Left ventricle myocardium superior (tissue), 1 donor: Measurements from ENCODE around the gene RINL. TPM values are rescaled to one million over a fixed set of nuclear protein-coding genes. Genes with fewer than 3 reads are reported as not detected.
A peak's percentile ranks its signal among the peaks of the same experiment; 100 is the strongest.

Experiments used
- ATAC-seq: fragments of 200-7000 bp; cut with Tn5 transposase; one replicate; pipeline ENCODE4 v1.9.1; 2020; ENCODE audit warnings: mild to moderate bottlenecking, moderate library complexity
- DNase-seq: peaks from one replicate; pipeline ENCODE4 v3.0.0-alpha.2; 2020
- intact Hi-C: fragments of 100-400 bp; cut with micrococcal nuclease; formaldehyde crosslinking; loops from one replicate; pipeline ENCODE4 v1.11.0; 2022
- long read RNA-seq: library from polyadenylated mRNA; unstranded; transcript quantifications from one replicate; pipeline ENCODE4 v2.0.0, GENCODE V29; 2021
- total RNA-seq: library from RNA; stranded (reverse); fragmentation: NEBNext Ultra II Directional; extraction: Animal tissue kit (Norgen Biotek cat#: 25700); gene quantifications from one replicate; pipeline ENCODE4 v1.2.1, GENCODE V29; 2021
- donor health status: DM: no; HTN: yes; CAD: no; lungs with severe emphysema.

The RINL gene, protein sequence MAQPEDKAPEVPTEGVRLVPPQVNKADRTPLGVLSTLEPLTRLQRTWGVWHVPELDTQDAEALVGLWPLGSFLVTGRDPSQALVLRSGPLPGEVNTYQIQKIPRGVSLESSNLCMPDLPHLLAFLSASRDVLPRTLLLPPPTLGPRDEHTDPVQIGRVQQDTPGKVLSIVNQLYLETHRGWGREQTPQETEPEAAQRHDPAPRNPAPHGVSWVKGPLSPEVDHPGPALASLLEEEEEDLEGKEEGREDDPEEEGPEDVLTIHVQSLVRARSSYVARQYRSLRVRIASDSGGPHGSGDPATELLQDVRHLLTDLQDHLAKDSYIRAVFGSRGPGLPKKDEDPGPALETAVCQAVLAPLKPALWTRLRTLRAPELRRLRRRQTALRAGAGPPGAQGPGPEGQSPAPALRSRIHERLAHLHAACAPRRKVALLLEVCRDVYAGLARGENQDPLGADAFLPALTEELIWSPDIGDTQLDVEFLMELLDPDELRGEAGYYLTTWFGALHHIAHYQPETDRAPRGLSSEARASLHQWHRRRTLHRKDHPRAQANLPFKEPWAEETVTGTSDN
- total RNA-seq: 4.5 TPM
- long read RNA-seq, partial matches to known transcripts: 12 of 14 reads
- long read RNA-seq, other reads (novel, unspliced or antisense): 1 of 14 reads

DNA sequence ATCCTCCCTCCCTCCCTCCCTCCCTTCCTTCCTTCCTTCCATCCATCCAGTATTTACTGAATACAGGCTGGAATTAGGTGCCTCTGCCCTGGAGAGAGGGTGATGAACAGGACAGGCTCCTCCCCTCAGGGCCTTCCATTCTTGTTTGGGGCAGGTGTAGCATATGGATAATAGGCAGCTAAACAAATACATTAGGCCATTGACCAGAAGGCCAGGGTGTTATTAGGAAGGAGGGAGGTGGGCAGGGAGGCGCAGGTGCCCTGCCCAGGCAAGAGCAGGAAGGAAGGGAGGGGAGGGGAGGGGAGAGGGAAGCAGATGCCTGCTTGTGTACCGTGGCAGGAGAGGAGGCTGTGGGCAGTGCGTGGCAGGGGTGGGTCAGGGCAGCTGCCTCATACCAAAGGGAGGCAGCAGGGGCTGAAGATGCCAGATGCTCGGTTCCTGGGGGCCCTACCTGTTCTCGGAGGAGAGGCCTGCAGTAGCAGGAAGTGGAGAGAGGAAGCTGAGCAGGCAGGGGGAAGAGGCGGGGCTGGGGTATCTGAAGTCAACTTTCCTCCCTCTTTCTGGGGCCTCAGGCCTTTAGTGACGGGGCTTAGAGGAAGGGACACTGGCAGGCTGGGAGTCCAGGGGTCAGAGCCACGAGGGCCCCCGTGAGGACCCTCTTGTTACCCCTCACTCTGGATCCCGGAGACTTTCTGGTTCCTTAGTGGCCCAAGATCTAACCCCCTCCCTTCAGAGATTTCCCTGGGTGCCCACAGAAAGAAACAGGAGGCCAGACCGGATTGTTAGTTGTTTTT, at the start of gene RINL:
TSS of gene RINL (minus strand) at position 495 of the 794 bp plus-strand sequence. CDS start 1,533 bp downstream, outside the sequence.
- DNase-seq: no peak

DNA sequence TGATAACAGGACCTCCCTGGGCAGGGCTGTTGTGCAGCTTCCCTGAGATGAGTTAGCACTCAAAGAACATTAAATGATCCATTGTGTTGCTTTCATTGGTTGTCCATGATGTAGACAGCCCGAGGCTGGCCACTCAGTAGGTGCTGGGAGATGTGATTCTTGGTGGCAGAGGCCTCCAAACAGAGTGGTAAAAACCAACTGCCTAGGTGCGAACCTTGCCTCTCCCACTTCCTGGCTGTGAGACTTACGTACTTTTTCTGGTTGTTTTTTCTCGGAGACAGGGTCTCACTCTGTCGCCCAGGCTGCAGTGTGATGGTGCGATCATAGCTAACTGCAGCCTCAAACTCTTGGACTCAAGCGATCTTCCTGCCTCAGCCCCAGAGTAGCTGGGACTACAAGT, 46.3 kb upstream of the RINL start:
- DNase-seq (no peak), ATAC-seq (no peak)
- intact Hi-C loops: no loop called here

More for the DNA sequence above, at the start of gene RINL:
- ATAC-seq: peak; percentile 30
- intact Hi-C loops: no loop called here

DNA sequence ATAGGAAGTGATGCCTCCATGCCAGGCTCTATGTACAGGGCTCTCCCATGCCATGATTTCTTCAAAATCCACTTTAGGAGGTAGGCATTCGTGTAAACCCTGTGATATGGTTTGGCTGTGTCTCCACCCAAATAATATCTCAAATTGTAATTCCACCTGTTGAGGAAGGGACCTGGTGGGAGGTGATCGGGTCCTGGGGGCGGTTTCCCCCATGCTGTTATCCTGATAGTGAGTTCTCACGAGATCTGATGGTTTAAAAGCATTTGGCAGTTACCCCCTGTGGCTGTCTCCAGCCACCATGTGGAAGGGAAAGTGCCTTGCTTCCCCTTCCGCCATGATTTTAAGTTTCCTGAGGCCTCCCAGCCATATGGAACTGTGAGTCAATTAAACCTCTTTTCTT, 44.4 kb upstream of the RINL start:
- DNase-seq (no peak), ATAC-seq (no peak)
- intact Hi-C loops: no loop called here

DNA sequence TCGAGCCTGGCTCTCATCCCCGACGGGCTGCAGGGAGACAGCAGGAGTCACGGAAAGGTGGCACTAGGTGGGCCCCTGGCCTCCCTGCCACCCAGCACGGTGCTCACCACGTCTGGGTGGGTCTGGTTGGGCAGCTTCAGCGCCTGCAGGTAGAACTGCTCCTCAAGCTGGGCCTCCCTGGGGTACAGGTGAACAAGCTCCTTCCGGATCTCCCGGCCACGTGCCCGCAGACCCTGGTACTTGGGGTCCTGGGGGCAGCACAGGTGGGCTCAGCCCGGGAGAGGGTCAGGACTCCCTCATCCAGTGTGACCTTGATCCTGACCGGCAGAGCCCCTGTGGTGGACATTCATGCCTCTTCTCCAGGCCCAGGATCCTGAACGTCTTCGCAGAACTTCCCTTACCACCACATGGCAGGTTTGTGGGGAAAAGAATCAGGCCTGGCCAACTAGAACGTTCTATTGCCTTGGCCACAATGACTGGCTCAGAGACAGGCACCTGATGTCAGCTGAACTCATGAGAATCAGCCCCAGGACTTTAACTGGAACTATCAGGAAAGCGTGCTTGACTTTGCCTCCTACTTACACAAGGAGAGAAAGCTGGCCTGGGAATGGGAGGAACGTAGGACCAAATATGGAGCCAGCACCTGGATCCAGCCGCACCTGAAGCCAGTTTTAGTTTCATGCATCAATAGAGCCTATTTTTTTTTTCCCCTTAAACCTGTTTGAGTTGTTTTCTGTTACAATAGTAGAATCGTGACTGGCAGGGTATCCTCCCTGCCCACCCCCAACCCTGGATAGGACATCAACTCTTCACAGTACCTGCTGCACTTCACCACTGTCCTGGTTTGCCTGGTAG, 43.6 kb upstream of the RINL start:
- intact Hi-C loops: no loop called here
- no peak for ATAC-seq
- no peak for DNase-seq

DNA sequence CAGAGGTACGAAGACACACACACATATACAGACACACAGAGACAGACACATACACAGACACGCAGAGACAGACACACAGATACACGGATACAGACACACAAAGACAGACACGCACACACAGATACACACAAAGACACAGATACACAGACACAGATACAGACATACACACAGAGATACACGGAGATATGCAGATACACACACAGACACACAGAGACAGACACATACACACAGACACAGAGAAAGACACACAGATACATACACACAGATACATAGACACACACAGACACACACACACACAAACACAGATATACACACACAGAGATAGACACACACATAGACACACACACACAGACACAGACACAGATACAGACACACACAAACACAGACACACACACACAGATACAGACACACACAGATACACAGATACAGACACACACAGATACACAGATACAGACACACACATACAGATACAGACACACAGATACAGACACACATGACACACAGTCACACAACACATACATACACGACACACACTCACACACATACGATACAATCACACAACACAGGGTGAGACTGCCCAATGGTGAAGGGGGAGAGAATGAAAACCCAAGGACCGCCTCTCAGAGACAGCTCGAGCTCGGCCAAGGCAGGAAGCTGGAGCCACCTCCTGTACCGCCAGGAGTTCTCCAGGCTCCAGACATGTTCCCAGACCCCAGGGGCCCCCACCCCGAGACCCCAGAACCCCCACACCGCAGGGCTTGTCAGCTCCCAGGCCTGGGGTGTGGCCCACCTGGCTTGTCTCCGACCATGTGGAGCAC, 42.7 kb upstream of the RINL start:
- ATAC-seq (no peak), DNase-seq (no peak)
- intact Hi-C loops: no loop called here

DNA sequence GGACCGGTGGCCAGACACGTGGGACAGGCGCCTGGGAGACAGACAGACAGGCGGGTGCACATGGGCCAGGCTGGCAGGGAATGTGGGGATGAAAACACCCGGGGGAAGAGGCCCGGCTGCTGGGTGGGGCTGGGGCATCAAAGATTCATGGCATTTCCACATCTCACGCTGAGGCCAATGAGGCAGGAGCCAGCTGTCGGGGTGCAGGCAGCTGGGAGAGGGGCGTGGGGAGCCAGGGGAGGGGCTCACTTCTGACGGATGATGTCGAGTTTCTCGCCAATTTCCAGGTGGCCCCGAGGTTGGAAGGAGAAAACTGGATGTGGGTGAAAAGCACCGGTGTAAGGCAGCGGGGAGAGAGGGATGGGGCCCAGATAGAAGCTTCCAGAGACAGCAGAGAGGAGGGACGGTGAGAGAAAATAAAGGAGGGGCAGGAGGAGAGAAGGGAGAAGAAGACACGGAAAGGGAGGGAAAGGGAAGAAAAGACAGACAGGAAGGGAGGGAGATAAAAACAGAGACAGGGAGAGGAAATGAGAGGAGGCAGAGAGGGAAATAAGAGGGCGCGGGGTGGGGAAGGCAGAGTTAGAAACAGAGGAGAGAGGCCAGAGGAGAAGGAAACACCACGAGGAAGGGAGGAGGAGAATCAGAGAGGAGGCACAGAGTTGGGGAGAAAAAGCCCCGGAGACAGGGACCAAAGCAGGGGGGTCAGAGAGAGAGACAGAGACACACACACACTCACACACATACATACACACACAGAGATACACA, 41.9 kb upstream of the RINL start:
- no peak for ATAC-seq
- intact Hi-C loops: no loop called here
- DNase-seq: no peak

DNA sequence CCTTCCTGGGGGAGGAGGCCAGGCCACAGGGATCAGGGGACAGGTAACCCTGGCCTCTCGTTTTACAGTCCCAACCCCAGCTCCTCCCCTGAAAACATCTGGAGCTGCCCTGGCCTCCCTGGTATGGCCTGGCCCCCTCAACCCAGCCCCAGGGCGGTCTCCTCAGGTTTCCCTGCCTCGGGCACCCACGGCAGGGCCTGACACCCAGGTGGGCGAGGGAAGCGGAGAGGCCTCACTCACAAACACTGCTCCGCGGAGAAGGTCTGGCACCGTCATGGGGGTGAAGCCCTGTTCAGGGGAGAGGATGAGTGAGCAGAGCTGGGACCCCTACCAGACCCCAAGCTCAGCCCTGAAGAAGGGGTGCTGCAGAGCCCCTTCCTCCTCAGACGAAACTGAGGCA, 40.5 kb upstream of the RINL start:
- no peak for DNase-seq
- ATAC-seq: no peak
- intact Hi-C loops: no loop called here

DNA sequence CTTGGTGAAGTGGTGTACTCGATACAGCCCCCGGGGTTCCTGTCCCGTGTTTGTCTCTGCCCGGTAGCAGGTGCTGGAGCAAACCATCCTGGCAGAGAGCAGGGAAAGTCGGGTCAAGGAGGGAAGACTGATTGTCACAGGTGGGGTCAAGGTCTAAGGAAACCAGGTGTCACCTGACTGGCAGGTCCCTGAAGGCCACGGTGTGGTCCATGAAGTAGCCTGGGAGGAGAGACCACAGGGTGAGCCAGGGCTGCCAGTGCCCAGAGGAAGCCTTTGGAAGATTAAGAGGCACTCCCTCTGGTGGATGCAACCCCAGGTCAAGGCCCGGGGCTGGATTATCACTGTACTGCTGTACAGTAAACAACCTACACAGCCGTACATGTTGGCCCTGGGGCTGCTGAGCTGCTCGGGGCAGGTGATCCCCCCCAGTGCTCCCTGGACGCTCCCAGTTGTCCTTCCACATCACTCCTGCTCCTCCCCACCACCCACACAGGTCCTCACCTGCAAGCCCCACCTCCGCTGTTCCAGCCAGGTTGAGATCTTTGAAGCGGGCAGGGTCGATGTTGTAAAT, 39.9 kb upstream of the RINL start:
- intact Hi-C loops: no loop called here
- DNase-seq: no peak
- ATAC-seq: peak; percentile 30

DNA sequence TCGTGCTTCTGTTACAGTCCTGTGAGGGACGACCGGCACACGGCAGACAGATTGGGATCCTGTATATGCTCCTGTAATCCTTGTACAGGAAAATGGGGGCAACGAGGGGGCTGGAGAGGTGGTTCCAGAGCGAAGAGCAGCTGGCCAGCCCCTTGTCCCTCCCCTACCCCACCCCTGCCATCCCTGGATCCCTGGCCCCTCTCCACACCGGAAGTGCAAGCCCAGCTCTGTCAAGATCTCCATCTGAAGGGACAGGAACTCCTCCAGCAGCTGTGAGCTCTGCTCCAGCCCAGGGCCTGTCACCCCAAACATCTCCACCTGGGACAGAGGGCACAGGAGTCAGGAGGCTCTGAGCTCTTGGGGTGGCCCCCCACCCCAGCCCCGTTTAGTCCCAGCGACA, 39.4 kb upstream of the RINL start:
- DNase-seq (no peak), ATAC-seq (no peak)
- intact Hi-C loops: no loop called here

DNA sequence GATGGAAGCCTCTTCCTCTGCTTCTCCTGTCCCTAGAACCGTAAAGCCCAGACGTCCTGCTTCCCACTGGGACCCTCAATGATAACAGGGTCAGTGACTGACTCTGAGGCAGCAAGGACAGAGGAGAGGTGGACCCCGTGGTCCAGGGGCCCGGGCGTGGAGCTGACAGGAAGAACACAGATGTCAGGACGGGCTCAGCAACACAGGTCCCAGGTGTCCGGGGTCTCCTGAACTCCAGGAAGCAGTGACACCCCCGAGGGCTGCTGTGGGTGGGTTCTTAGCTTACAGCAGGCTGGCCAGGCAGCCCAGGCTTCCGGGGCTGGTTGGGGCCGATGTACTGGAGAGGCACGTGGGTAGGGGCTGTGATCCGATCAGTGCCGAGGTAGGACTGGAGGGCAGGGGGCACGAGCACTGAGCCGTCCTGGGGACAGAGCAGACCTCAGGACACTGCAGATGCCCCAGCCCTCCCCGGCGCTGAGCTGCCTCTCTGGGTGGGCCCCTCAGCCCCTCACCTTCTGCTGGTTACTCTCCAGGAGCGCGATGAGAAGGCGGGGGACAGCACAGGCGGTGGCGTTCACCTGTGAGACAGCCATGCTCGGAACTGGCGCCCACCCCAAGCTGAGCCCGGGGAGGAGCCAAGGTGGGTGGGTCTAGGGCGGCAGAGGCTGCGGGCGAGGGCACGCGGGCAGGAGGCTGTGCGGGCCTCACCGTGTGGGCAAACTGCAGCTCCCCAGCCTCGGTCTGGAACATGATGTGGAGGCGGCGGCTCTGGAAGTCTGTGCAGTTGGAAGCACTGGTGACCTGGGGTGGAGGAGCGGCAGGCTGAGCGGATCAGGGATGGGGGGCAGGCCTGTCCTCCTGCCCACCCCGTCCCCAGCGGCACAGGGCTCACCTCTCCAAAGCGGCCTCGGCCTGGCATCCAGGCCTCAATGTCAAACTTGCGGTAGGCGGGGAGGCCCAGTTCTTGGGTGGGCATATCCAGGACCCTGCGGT, 37.5 kb upstream of the RINL start:
- ATAC-seq (no peak), DNase-seq (no peak)
- intact Hi-C loops: no loop called here

DNA sequence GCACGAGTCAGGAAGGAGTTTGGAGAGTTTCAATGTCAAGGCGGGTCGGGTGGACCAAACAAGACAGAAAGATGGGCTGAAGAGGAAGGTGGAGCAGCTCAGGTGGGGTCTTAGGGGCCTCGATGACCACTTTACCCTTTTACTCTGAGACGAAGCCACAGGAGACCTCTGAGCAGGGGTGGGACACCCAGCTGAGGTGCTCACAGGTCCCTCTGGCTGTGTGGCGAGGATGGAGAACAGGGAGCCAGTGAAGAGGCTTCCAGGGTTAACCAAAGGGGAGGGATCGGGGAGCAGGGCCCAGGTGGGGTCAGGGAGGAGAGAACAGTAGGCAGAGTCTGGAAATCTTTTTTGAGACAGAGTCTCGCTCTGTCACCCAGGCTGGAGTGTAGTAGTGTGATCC, 35.9 kb upstream of the RINL start:
- DNase-seq: peak; percentile 15

DNA sequence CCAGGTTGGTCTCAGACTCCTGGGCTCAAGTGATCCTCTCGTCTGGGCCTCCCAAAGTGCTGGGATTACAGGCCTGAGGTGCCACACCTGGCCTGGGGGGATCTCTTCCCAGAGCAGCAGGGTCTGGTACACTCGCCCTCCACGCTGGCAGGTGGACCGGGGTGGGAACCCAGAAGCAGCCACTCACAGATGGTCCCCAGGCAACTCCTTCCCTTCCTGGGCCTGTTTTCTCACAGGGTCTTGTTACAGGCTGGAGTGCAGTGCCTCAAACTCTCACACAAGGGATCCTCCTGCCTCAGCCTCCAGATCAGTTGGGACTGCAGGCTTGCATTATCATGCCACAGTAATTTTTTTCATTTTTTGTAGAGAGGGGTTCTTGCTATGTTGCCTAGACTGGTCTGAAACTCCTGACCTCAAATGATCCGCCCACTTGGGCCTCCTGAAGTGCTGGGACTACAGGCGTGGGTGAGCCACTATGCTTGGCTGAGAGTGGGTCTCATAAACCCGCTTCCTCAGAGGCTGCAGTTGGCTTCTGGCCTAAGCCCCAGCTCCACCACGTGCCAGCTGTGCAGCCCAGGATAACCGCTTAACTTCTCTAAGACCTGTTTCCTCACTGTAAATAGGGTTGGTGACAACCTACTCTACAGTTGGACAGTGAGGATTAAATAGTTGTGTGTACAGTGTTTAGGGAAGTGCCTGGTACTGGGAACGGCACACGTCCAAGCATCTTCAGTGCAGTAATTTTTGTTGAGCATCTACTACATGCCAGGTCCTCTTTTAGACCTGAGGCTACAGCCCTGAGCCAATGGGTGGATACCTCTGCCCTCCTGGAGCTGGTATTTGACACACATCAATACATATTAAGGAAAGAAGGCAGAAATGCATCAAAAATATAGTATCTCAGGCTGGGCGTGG, 34.8 kb upstream of the RINL start:
- DNase-seq (no peak), ATAC-seq (no peak)
- intact Hi-C loops: no loop called here

More for the DNA sequence above, 35.9 kb upstream of the RINL start:
- no peak for ATAC-seq
- intact Hi-C loops: no loop called here

DNA sequence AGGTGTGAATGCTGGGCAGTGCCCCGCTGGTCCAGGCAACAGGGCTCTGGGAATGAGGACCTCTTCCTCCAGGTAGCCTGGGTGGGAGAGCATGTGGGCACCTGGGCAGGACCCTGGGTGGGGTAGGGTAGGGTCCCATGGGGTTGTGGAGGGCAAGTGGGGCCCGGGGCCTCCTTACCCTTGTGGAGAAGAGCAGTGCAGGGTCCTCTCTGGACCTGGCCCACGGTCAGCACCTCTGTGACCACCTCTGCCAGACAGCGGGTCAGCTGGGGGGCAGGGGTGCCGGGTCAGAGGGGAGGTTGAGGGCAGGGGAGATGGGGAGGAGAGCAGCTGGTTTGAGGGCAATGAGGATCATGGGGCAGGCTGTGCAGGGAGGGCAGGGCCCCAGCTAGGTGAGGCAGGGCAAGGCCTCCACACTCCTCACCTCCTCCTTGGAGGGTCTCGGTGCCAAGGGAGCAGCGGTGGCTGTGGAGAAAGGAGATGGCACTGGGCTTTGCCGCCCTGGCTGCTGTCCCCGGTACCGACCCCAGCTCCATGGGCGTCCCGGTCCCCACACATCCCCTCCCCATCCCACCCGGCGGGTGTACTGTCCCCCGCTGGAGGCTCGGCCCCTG, 33.4 kb upstream of the RINL start:
- intact Hi-C loops: no loop called here
- DNase-seq (no peak), ATAC-seq (no peak)

DNA sequence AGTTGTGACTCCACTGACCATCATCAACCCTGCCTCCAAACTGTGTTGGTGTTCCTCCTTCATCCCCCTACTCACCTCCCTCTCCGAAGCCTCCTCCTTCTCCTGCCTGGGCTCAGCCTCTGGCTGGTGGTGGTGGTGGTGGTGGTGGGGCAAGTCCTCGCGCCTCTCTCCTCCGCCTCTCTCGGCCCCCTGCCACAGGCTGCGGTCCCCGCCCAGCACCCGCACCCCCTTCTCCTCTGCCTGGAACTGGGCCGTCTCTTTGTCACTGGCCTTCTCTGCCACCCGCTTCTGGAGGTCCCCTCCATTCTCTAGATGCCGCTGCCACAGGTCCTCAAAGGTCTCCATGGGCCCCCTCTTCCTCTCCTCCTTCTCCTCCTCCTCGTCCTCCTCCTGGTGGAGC, 32.4 kb upstream of the RINL start:
- DNase-seq (no peak), ATAC-seq (no peak)
- intact Hi-C loops: no loop called here

DNA sequence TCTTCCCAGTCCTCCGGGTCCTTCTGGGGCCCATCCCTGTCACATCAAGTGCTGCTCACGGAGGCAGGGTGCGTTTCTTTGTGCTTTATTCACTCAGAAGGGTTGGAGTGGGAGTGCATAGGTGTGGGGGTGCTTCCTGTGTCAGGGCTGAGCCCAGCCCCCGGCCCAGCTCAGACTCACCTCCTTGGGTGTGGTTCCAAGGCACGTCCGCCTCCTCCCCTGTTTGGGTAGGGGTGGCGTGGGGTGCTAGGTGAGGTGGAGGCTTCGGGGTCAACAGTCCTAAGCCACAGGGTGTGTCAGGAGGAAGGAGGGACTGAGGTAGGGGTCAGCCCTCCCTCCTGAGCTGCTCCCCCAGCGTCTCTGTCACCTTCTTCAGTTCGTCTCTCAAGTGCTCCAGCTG, 30.8 kb upstream of the RINL start:
- ATAC-seq (no peak), DNase-seq (no peak)
- intact Hi-C loops: no loop called here
